HepG2 (cell line): Measurements from ENCODE around the gene ABCC3. TPM values are rescaled to one million over a fixed set of nuclear protein-coding genes. Genes with fewer than 3 reads are reported as not detected.

Source experiments
- DRAP1 ChIP-seq: IDR thresholded peaks from 2 replicates; pipeline ENCODE4 v1.6.1; 2016; ENCODE audit warnings: missing genetic modification reagents, missing compliant biosample characterization
- FOXK2 ChIP-seq: fragments of 450-650 bp; IDR thresholded peaks from 2 replicates; pipeline ENCODE4 v1.6.1; 2016
- HDAC1 ChIP-seq: sonication (generic); formaldehyde crosslinking; IDR thresholded peaks from 2 replicates; pipeline ENCODE4 v1.5.1; 2020; ENCODE audit warnings: mild to moderate bottlenecking, missing genetic modification reagents
- HNF1B ChIP-seq: sonication (generic); formaldehyde crosslinking; IDR thresholded peaks from 2 replicates; pipeline ENCODE4 v1.5.1; 2020; ENCODE audit warnings: mild to moderate bottlenecking, moderate library complexity, missing genetic modification reagents
- PHF20 ChIP-seq: sonication (generic); formaldehyde crosslinking; IDR thresholded peaks from 2 replicates; pipeline ENCODE4 v1.5.0; 2020; ENCODE audit warnings: mild to moderate bottlenecking, missing genetic modification reagents
- PITX1 ChIP-seq: sonication (generic); formaldehyde crosslinking; IDR thresholded peaks from 2 replicates; pipeline ENCODE4 v1.5.1; 2020; ENCODE audit warnings: mild to moderate bottlenecking, missing genetic modification reagents
- SETDB1 ChIP-seq: sonication (generic); formaldehyde crosslinking; IDR thresholded peaks from 2 replicates; pipeline ENCODE4 v1.5.1; 2020; ENCODE audit warnings: missing genetic modification reagents, mild to moderate bottlenecking, borderline replicate concordance
- SP5 ChIP-seq: IDR thresholded peaks from 2 replicates; pipeline ENCODE4 v1.6.1; 2016; ENCODE audit warnings: low read depth, borderline replicate concordance
- ZBTB20 ChIP-seq: sonication (generic); formaldehyde crosslinking; IDR thresholded peaks from 2 replicates; pipeline ENCODE4 v1.8.1; 2023; ENCODE audit warnings: missing genetic modification reagents, low read depth, mild to moderate bottlenecking, borderline replicate concordance
- ZNF12 ChIP-seq: sonication (generic); formaldehyde crosslinking; IDR thresholded peaks from 2 replicates; pipeline ENCODE4 v1.5.0; 2020; ENCODE audit warnings: missing genetic modification reagents
- ZNF274 ChIP-seq: sonication (generic); formaldehyde crosslinking; IDR thresholded peaks from 2 replicates; pipeline ENCODE4 v1.5.1; 2020; ENCODE audit warnings: mild to moderate bottlenecking, missing genetic modification reagents
- ZNF382 ChIP-seq: sonication (generic); formaldehyde crosslinking; IDR thresholded peaks from 2 replicates; pipeline ENCODE4 v1.5.0; 2020; ENCODE audit warnings: missing genetic modification reagents, mild to moderate bottlenecking, borderline replicate concordance
- ZNF550 ChIP-seq: sonication (generic); formaldehyde crosslinking; IDR thresholded peaks from 2 replicates; pipeline ENCODE4 v1.4.0; 2020; ENCODE audit warnings: mild to moderate bottlenecking, missing genetic modification reagents, borderline replicate concordance
- ZNF558 ChIP-seq: sonication (generic); formaldehyde crosslinking; IDR thresholded peaks from 2 replicates; pipeline ENCODE4 v1.9.0; 2022; ENCODE audit warnings: mild to moderate bottlenecking, missing genetic modification reagents, borderline replicate concordance
- ZNF570 ChIP-seq: sonication (generic); formaldehyde crosslinking; IDR thresholded peaks from 2 replicates; pipeline ENCODE4 v1.4.0; 2020; ENCODE audit warnings: mild to moderate bottlenecking, missing genetic modification reagents, borderline replicate concordance
- ZNF652 ChIP-seq: IDR thresholded peaks from 2 replicates; pipeline ENCODE4 v1.6.1; 2016; ENCODE audit warnings: low read depth, borderline replicate concordance
- ZNF674 ChIP-seq: sonication (generic); formaldehyde crosslinking; IDR thresholded peaks from 2 replicates; pipeline ENCODE4 v1.5.0; 2020; ENCODE audit warnings: low read depth, mild to moderate bottlenecking, missing genetic modification reagents
- ZNF75D ChIP-seq: sonication (generic); formaldehyde crosslinking; IDR thresholded peaks from 2 replicates; pipeline ENCODE4 v1.8.1; 2023; ENCODE audit warnings: missing genetic modification reagents, mild to moderate bottlenecking, borderline replicate concordance
- polyA plus RNA-seq, 8 experiments: library from polyadenylated mRNA; depleted of rRNA in 3 of 8; stranded (reverse) in 7 of 8; unstranded in 1 of 8; fragments of >200 nt; fragmentation: Illumina TruSeq in 4 of 8; extraction: Trizol in 4 of 8; gene quantifications; 2 replicates each; pipeline versions ENCODE4 v1.2.1 to v1.2.3, GENCODE V29; 2011 to 2016; ENCODE audit warnings: low read depth in 4 of 8, missing spikeins in 1 of 8, mixed read lengths in 1 of 8; ENCODE audit not compliant: insufficient read depth in 1 of 8
- total RNA-seq, 5 experiments: library from RNA; depleted of rRNA; stranded (reverse); fragments of >200 nt; fragmentation: Illumina TruSeq; extraction: Trizol; gene quantifications; 2 replicates each; pipeline ENCODE4 v1.2.3, GENCODE V29; 2016; ENCODE audit warnings: low read depth in 1 of 5
- TF ChIP-seq, protein P1 (sequence below): sonication (generic); formaldehyde crosslinking; IDR thresholded peaks from 2 replicates; pipeline ENCODE4 v1.4.0; 2020; ENCODE audit warnings: missing genetic modification reagents; ENCODE audit errors: not compliant biosample characterization
- TF ChIP-seq, protein P2 (sequence below): sonication (generic); formaldehyde crosslinking; IDR thresholded peaks from 2 replicates; pipeline ENCODE4 v1.8.0; 2022; ENCODE audit warnings: mild to moderate bottlenecking, missing genetic modification reagents, borderline replicate concordance
- TF ChIP-seq, protein P3 (sequence below): IDR thresholded peaks from 2 replicates; pipeline ENCODE4 v1.6.1; 2016; ENCODE audit warnings: low read depth

The ABCC3 gene
- total and polyA plus RNA-seq, 2 of the 13 experiments (the other 11 are each of a cell fraction or from before 2014, with no cell fraction given) = 25.2 to 50.7 TPM

DNA sequence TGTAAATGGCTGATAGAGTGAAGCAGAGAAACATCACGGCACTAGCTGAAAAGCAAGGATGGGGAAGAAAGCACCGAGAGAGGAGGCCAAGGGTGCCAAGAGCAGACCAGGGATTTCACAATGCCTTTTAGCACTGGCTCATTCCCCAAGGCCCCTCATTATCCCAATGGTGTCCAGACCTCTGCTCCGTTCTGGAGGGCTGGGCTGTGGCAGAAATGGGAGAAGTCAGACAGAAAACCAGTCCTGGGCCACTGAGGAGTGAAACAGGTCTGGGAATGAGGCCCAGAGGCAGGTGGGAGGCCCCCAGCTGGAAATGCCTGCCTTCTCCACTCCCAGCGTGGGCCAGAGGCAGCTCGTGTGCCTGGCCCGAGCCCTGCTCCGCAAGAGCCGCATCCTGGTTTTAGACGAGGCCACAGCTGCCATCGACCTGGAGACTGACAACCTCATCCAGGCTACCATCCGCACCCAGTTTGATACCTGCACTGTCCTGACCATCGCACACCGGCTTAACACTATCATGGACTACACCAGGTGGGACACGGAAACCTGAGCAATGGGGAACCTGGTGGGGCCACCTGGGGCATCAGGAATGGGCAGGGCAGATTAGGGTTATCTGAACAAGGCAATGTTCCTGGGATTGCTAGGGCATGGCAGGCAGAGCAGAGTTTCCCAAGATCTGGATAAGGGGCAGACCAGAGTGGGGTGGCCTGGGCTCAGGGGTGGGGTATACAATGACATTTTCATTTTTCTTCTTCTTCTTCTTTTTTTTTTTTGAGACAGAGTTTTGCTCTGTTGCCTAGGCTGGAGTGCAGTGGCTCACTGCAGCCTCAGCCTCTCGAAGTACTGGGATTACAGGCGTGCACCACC is 52.8 kb downstream of the ABCC3 start (continued):
- TF ChIP-seq ZNF570 (CRISPR knock-in tag) (peak; percentile 87; the same call in 1 of the 2 replicates), PITX1 (no peak), HNF1B (CRISPR knock-in tag) (0 out of 2 replicates have a peak, but pooled peaks have one; percentile 30), SETDB1 (CRISPR knock-in tag) (no peak), HDAC1 (CRISPR knock-in tag) (peak; percentile 12; the same call in 1 of the 2 replicates), ZNF652 (CRISPR knock-in tag) (peak; percentile 24; the same call in 1 of the 2 replicates), ZNF674 (CRISPR knock-in tag) (0 out of 2 replicates have a peak, but pooled peaks have one; percentile 13), ZNF382 (CRISPR knock-in tag) (no peak), ZNF12 (peak; percentile 46), ZNF550 (CRISPR knock-in tag) (no peak), DRAP1 (CRISPR knock-in tag) (no peak), ZNF558 (CRISPR knock-in tag) (no peak), FOXK2 (no peak), SP5 (no peak), PHF20 (no peak; the same call in 1 of the 2 replicates), ZNF75D (CRISPR knock-in tag) (no peak), ZNF274 (no peak; the same call in 1 of the 2 replicates), ZBTB20 (CRISPR knock-in tag) (no peak; the same call in 1 of the 2 replicates)
- TF ChIP-seq, protein P1, sequence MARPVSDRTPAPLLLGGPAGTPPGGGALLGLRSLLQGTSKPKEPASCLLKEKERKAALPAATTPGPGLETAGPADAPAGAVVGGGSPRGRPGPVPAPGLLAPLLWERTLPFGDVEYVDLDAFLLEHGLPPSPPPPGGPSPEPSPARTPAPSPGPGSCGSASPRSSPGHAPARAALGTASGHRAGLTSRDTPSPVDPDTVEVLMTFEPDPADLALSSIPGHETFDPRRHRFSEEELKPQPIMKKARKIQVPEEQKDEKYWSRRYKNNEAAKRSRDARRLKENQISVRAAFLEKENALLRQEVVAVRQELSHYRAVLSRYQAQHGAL (CRISPR knock-in tag) = no peak
- TF ChIP-seq, protein P2, sequence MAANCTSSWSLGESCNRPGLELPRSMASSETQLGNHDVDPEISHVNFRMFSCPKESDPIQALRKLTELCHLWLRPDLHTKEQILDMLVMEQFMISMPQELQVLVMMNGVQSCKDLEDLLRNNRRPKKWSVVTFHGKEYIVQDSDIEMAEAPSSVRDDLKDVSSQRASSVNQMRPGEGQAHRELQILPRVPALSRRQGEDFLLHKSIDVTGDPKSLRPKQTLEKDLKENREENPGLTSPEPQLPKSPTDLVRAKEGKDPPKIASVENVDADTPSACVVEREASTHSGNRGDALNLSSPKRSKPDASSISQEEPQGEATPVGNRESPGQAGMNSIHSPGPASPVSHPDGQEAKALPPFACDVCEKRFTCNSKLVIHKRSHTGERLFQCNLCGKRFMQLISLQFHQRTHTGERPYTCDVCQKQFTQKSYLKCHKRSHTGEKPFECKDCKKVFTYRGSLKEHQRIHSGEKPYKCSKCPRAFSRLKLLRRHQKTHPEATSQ = 0 out of 2 replicates have a peak, but pooled peaks have one; percentile 91
- TF ChIP-seq, protein P3, sequence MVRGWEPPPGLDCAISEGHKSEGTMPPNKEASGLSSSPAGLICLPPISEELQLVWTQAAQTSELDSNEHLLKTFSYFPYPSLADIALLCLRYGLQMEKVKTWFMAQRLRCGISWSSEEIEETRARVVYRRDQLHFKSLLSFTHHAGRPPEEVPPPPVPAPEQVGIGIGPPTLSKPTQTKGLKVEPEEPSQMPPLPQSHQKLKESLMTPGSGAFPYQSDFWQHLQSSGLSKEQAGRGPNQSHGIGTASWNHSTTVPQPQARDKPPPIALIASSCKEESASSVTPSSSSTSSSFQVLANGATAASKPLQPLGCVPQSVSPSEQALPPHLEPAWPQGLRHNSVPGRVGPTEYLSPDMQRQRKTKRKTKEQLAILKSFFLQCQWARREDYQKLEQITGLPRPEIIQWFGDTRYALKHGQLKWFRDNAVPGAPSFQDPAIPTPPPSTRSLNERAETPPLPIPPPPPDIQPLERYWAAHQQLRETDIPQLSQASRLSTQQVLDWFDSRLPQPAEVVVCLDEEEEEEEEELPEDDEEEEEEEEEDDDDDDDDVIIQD (CRISPR knock-in tag) = no peak; the same call in 1 of the 2 replicates
